ENCODE measurements around the gene PRKCH. TPM values are rescaled to one million over a fixed set of nuclear protein-coding genes. Genes with fewer than 3 reads are reported as not detected.

PRKCH gene
- total and polyA plus RNA-seq, 10 of the 15 experiments (the other 5 are each of a cell fraction or from before 2014, with no cell fraction given), result 10.7 to 140 (median 33.2) TPM

DNA sequence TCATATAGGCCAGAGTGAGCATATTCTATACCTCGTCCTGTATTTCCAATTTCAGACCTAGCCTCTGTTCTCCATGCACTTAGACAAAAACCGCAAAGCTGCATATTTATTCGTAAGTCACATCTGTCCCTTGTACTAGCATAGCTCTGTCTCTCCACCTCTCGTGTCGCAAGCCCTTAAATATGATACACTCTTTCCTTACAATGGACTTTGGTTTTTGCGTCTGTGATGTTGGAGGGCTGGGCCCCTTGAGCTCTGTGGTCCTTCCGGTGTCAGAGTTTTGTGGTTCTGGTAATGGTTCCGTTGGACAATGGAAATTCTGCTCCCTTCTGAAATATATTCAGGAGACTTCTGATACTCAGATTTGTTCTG, 11.3 kb downstream of the PRKCH start:
- BruUV-seq (replicated peaks), result no TSS peak
- Histone ChIP-seq H3K4me2 (ENCODE audit: control insufficient read depth, insufficient read depth) (peak overlapping the region; percentile 4; the same call in 1 of the 2 replicates), H3K9ac (ENCODE audit: control insufficient read depth, insufficient read depth, low read length) (no peak overlapping the region), H3K4me3 (no peak overlapping the region), H3K27me3 (replicated peaks in 1 of 2; ENCODE audit: control insufficient read depth in 2 of 2, insufficient read depth in 2 of 2, low read length in 1 of 2) (no peaks in the 10 kb centered on the region), H3K36me3 (ENCODE audit: control insufficient read depth in 2 of 2, insufficient read depth in 2 of 2, low read length in 1 of 2) (no peaks in the 10 kb centered on the region; a peak in 2 of 4 replicates), H3K79me2 (ENCODE audit: control insufficient read depth, insufficient read depth, low read length) (peaks cover 92% of the 10 kb centered on the region), H4K20me1 (ENCODE audit: control insufficient read depth, insufficient read depth) (no peaks in the 10 kb centered on the region), H3K9me3 (replicated peaks; ENCODE audit: control insufficient read depth, insufficient read depth, low read length) (no peaks in the 10 kb centered on the region), H3K27ac (ENCODE audit: control insufficient read depth, insufficient read depth) (no peak overlapping the region), H2AFZ (ENCODE audit: control insufficient read depth, low read depth, low read length) (no peak overlapping the region), H3K4me1 (ENCODE audit: control insufficient read depth, insufficient read depth, low read length) (peaks cover 38% of the 10 kb centered on the region)
- DNase-seq (ENCODE audit: low read depth, low spot score), result no peak
- intact Hi-C loops (cut with micrococcal nuclease; ENCODE audit: unreplicated experiment), result no loop called here
- ChIA-PET POLR2A (interaction anchor here (1.5 to 8.0 kb wide), 4 partner anchors 10 to 61 kb away, joined by 3 to 74 read pairs (median 25); partner anchors contain the start of gene PRKCH), RAD21 (ENCODE audit: unreplicated experiment) (interaction anchor here (1.1 to 7.4 kb wide), 3 partner anchors 9 to 56 kb away, joined by 3 to 61 read pairs (median 20); no protein-coding TSS in a partner anchor), SMC1A (ENCODE audit: uncharacterized antibody, unreplicated experiment) (interaction anchor here (1.0 to 5.5 kb wide), 13 partner anchors 9 to 371 kb away, joined by 3 to 61 read pairs (median 4); no protein-coding TSS in a partner anchor), CTCF (interaction anchor here (0.9 to 1.7 kb wide), 5 partner anchors 9 to 139 kb away, joined by 3 to 8 read pairs (median 4); no protein-coding TSS in a partner anchor)
- in situ Hi-C loops (cut with MboI), result no loop called here
- 97% methylated on average over 8 of the region's 8 CpGs for WGBS (ENCODE audit: insufficient coverage, insufficient replicate concordance, low lambda C conversion rate, missing lambda C conversion rate)
- no peak for FAIRE-seq
- ATAC-seq, result no peak
- TF ChIP-seq MEF2A (IDR thresholded peaks at IDR 0.05; ENCODE audit: insufficient read depth, low read depth, low read length), result no peak
- TF ChIP-seq KDM1A (IDR thresholded peaks at IDR 0.05; ENCODE audit: borderline replicate concordance), result no peak
- no peak for TF ChIP-seq POLR2AphosphoS5 (IDR thresholded peaks at IDR 0.05; ENCODE audit: low read length)
- TF ChIP-seq ATF3 (IDR thresholded peaks at IDR 0.05; ENCODE audit: borderline replicate concordance, extremely low read depth, low read depth, low read length), result no peak
- TF ChIP-seq IKZF2 (IDR thresholded peaks at IDR 0.05), result no peak
- TF ChIP-seq, protein P1, sequence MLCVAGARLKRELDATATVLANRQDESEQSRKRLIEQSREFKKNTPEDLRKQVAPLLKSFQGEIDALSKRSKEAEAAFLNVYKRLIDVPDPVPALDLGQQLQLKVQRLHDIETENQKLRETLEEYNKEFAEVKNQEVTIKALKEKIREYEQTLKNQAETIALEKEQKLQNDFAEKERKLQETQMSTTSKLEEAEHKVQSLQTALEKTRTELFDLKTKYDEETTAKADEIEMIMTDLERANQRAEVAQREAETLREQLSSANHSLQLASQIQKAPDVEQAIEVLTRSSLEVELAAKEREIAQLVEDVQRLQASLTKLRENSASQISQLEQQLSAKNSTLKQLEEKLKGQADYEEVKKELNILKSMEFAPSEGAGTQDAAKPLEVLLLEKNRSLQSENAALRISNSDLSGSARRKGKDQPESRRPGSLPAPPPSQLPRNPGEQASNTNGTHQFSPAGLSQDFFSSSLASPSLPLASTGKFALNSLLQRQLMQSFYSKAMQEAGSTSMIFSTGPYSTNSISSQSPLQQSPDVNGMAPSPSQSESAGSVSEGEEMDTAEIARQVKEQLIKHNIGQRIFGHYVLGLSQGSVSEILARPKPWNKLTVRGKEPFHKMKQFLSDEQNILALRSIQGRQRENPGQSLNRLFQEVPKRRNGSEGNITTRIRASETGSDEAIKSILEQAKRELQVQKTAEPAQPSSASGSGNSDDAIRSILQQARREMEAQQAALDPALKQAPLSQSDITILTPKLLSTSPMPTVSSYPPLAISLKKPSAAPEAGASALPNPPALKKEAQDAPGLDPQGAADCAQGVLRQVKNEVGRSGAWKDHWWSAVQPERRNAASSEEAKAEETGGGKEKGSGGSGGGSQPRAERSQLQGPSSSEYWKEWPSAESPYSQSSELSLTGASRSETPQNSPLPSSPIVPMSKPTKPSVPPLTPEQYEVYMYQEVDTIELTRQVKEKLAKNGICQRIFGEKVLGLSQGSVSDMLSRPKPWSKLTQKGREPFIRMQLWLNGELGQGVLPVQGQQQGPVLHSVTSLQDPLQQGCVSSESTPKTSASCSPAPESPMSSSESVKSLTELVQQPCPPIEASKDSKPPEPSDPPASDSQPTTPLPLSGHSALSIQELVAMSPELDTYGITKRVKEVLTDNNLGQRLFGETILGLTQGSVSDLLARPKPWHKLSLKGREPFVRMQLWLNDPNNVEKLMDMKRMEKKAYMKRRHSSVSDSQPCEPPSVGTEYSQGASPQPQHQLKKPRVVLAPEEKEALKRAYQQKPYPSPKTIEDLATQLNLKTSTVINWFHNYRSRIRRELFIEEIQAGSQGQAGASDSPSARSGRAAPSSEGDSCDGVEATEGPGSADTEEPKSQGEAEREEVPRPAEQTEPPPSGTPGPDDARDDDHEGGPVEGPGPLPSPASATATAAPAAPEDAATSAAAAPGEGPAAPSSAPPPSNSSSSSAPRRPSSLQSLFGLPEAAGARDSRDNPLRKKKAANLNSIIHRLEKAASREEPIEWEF (IDR thresholded peaks at IDR 0.05; ENCODE audit: insufficient replicate concordance, low read depth, low read length), result no peak
- TF ChIP-seq ZNF24 (IDR thresholded peaks at IDR 0.05), result no peak
- no peak for TF ChIP-seq ATF7 (IDR thresholded peaks at IDR 0.05; ENCODE audit: low read depth)
- TF ChIP-seq SREBF2 (IDR thresholded peaks at IDR 0.05; ENCODE audit: low read length), result no peak
- no peak for TF ChIP-seq ZBED1 (IDR thresholded peaks at IDR 0.05; ENCODE audit: borderline replicate concordance)
- no peak for TF ChIP-seq ZNF217 (IDR thresholded peaks at IDR 0.05)
- TF ChIP-seq CEBPZ (IDR thresholded peaks at IDR 0.05; ENCODE audit: low read depth, low read length), result no peak
- no peak for TF ChIP-seq CHD4 (IDR thresholded peaks at IDR 0.05)
- no peak for TF ChIP-seq RBBP5 (conservative IDR thresholded peaks at IDR 0.05)
- no peak for TF ChIP-seq MTA3 (IDR thresholded peaks at IDR 0.05; ENCODE audit: borderline replicate concordance, low read length)
- TF ChIP-seq GABPA (IDR thresholded peaks at IDR 0.05; ENCODE audit: low read depth), result no peak
- no peak for TF ChIP-seq ESRRA (IDR thresholded peaks at IDR 0.05; ENCODE audit: low read length)
- TF ChIP-seq ZZZ3 (IDR thresholded peaks at IDR 0.05; ENCODE audit: control insufficient read depth, insufficient read length, low read depth), result no peak

Measured in GM12878 (cell line).